Measurements from ENCODE around the gene SMIM35.

The SMIM35 gene

GRCh38 chr11:118017111-118017510 lies 69.7 kb downstream of the SMIM35 start:
- H3K9me2 ChIP-seq (ENCODE audit: low read depth, low read length), result no peaks in the 10 kb centered on the region
- 0 out of 2 replicates have a peak, but pooled peaks cover 3% of the 10 kb centered on the region for H3K9me3 ChIP-seq (ENCODE audit: low read length)
- H4K20me1 ChIP-seq (ENCODE audit: insufficient read depth, low read length), result no peaks in the 10 kb centered on the region
- no peak overlapping the region for H3K27ac ChIP-seq (ENCODE audit: low read depth, low read length, poor library complexity, severe bottlenecking)
- H3K9ac ChIP-seq (ENCODE audit: low read length), result no peak overlapping the region
- no peaks in the 10 kb centered on the region for H3K4me1 ChIP-seq (ENCODE audit: insufficient read depth, low read length, severe bottlenecking)
- H2AFZ ChIP-seq (ENCODE audit: low read length), result no peak overlapping the region
- no peaks in the 10 kb centered on the region for H3F3A ChIP-seq (ENCODE audit: insufficient read depth, low read length)
- no peak overlapping the region for H3K4me2 ChIP-seq (ENCODE audit: low read length)
- no peaks in the 10 kb centered on the region for H3K79me2 ChIP-seq (ENCODE audit: insufficient read depth, low read length)
- no peak overlapping the region for H3K4me3 ChIP-seq (ENCODE audit: low read depth, low read length, poor library complexity, severe bottlenecking)
- TF ChIP-seq EZH2 (IDR thresholded peaks at IDR 0.05; ENCODE audit: borderline replicate concordance, low read length) (no peak), CTCF (IDR thresholded peaks at IDR 0.05; ENCODE audit: low read length) (no peak)
- H3K27me3 ChIP-seq (ENCODE audit: insufficient read depth, low read length), result no peaks in the 10 kb centered on the region
- H3K36me3 ChIP-seq (ENCODE audit: insufficient read depth, low read length), result no peaks in the 10 kb centered on the region

GRCh38 chr11:118016104-118016503 lies 70.7 kb downstream of the SMIM35 start:
- Histone ChIP-seq H3K4me1 (ENCODE audit: insufficient read depth, low read length, severe bottlenecking) (peaks cover 8% of the 10 kb centered on the region), H3K9me3 (ENCODE audit: low read length) (0 out of 2 replicates have a peak, but pooled peaks cover 3% of the 10 kb centered on the region), H3K79me2 (ENCODE audit: insufficient read depth, low read length) (no peaks in the 10 kb centered on the region), H3F3A (ENCODE audit: insufficient read depth, low read length) (no peaks in the 10 kb centered on the region), H3K36me3 (ENCODE audit: insufficient read depth, low read length) (no peaks in the 10 kb centered on the region), H3K4me2 (ENCODE audit: low read length) (no peak overlapping the region), H3K27me3 (ENCODE audit: insufficient read depth, low read length) (no peaks in the 10 kb centered on the region), H4K20me1 (ENCODE audit: insufficient read depth, low read length) (no peaks in the 10 kb centered on the region), H3K4me3 (ENCODE audit: low read depth, low read length, poor library complexity, severe bottlenecking) (no peak overlapping the region), H3K9me2 (ENCODE audit: low read depth, low read length) (no peaks in the 10 kb centered on the region), H2AFZ (ENCODE audit: low read length) (no peak overlapping the region), H3K9ac (ENCODE audit: low read length) (no peak overlapping the region), H3K27ac (ENCODE audit: low read depth, low read length, poor library complexity, severe bottlenecking) (no peak overlapping the region)
- TF ChIP-seq CTCF (IDR thresholded peaks at IDR 0.05; ENCODE audit: low read length) (no peak), EZH2 (IDR thresholded peaks at IDR 0.05; ENCODE audit: borderline replicate concordance, low read length) (no peak)

- H3K9me2 ChIP-seq (ENCODE audit: low read depth, low read length), result no peaks in the 10 kb centered on the region
- H3K4me3 ChIP-seq (ENCODE audit: low read depth, low read length, poor library complexity, severe bottlenecking), result no peak overlapping the region
- no peaks in the 10 kb centered on the region for H3K27me3 ChIP-seq (ENCODE audit: insufficient read depth, low read length)
- H3K9me3 ChIP-seq (ENCODE audit: low read length), result 0 out of 2 replicates have a peak, but pooled peaks cover 3% of the 10 kb centered on the region
- H3K4me1 ChIP-seq (ENCODE audit: insufficient read depth, low read length, severe bottlenecking), result peaks cover 15% of the 10 kb centered on the region
- H3K27ac ChIP-seq (ENCODE audit: low read depth, low read length, poor library complexity, severe bottlenecking), result no peak overlapping the region
- no peaks in the 10 kb centered on the region for H3K36me3 ChIP-seq (ENCODE audit: insufficient read depth, low read length)
- TF ChIP-seq EZH2 (IDR thresholded peaks at IDR 0.05; ENCODE audit: borderline replicate concordance, low read length), result no peak
- TF ChIP-seq CTCF (IDR thresholded peaks at IDR 0.05; ENCODE audit: low read length), result no peak
- H3K79me2 ChIP-seq (ENCODE audit: insufficient read depth, low read length), result no peaks in the 10 kb centered on the region
- H2AFZ ChIP-seq (ENCODE audit: low read length), result no peak overlapping the region
- no peak overlapping the region for H3K4me2 ChIP-seq (ENCODE audit: low read length)
- H4K20me1 ChIP-seq (ENCODE audit: insufficient read depth, low read length), result no peaks in the 10 kb centered on the region
- no peaks in the 10 kb centered on the region for H3F3A ChIP-seq (ENCODE audit: insufficient read depth, low read length)
- H3K9ac ChIP-seq (ENCODE audit: low read length), result no peak overlapping the region
These were observed 71.3 kb downstream of the SMIM35 start for GRCh38 chr11:118015385-118015841.
